ENCODE data around the gene IDI2. TPM values are rescaled to one million over a fixed set of nuclear protein-coding genes. Genes with fewer than 3 reads are reported as not detected.
"Not testable (repeated sequence)": the region's sequence is repeated elsewhere in the genome, so short reads cannot be mapped to it uniquely, and the experiment has no call there.

IDI2 gene
- total RNA-seq, 1 experiment from 2014 or later = not detected

DNA sequence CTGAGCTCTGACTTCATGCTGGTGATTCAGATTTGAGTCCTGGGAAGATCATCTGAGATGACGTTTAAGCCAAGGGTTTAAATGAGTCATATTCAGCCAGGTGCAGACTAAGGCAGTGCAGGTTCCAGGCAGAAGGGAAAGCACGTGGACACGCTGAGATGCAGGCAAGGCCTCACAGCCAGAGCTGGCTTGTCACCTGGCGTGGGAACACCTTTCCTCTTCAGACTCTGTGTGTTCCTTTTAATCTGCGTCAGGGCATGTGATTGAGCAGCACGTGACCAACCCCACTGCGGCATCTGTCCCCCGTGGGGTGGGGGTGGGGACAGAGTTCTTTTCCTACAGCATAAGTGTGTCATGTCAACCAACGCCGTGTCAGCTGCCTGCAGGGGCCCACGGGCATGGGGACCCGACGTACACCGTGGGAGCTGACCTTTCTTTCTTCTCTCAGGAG is 10.7 kb upstream of the IDI2 start:
- no peak for DNase-seq
- no peak overlapping the region for H3K27ac ChIP-seq
- no peaks in the 10 kb centered on the region for H3K4me1 ChIP-seq
- no peak overlapping the region for H3K4me3 ChIP-seq
- peaks cover 12% of the 10 kb centered on the region; the same call in 1 of the 2 replicates for H3K36me3 ChIP-seq
- H3K27me3 ChIP-seq = no peaks in the 10 kb centered on the region
- H3K9me3 ChIP-seq (replicated peaks) = no peaks in the 10 kb centered on the region

GRCh38 chr10:1035201-1035600 is 9.5 kb upstream of the IDI2 start:
- H3K4me1 ChIP-seq = no peaks in the 10 kb centered on the region
- no peak for DNase-seq
- H3K36me3 ChIP-seq = peaks cover 6% of the 10 kb centered on the region; the same call in 1 of the 2 replicates
- H3K27ac ChIP-seq = no peak overlapping the region
- H3K9me3 ChIP-seq (replicated peaks) = no peaks in the 10 kb centered on the region
- H3K27me3 ChIP-seq = no peaks in the 10 kb centered on the region
- H3K4me3 ChIP-seq = no peak overlapping the region

- Histone ChIP-seq H3K9me3 (replicated peaks) (no peaks in the 10 kb centered on the region), H3K27ac (no peak overlapping the region)
These were observed 9.1 kb upstream of the IDI2 start for GRCh38 chr10:1034758-1035157.

GRCh38 chr10:1033601-1034000 is 7.9 kb upstream of the IDI2 start:
- no peak for DNase-seq
- no peak overlapping the region for H3K27ac ChIP-seq
- H3K4me1 ChIP-seq = no peaks in the 10 kb centered on the region
- no peak overlapping the region for H3K4me3 ChIP-seq
- no peaks in the 10 kb centered on the region for H3K36me3 ChIP-seq
- H3K27me3 ChIP-seq = no peaks in the 10 kb centered on the region
- no peaks in the 10 kb centered on the region for H3K9me3 ChIP-seq (replicated peaks)

More at GRCh38 chr10:1034758-1035157, 9.1 kb upstream of the IDI2 start:
- no peak for DNase-seq
- Histone ChIP-seq H3K4me1 (no peaks in the 10 kb centered on the region), H3K36me3 (peaks cover 2% of the 10 kb centered on the region; the same call in 1 of the 2 replicates), H3K4me3 (no peak overlapping the region), H3K27me3 (no peaks in the 10 kb centered on the region)

- Histone ChIP-seq H3K4me1 (no peaks in the 10 kb centered on the region), H3K4me3 (no peak overlapping the region), H3K9me3 (replicated peaks) (no peaks in the 10 kb centered on the region), H3K27me3 (no peaks in the 10 kb centered on the region), H3K27ac (no peak overlapping the region), H3K36me3 (no peaks in the 10 kb centered on the region)
- no peak for DNase-seq
These were observed 4.2 kb upstream of the IDI2 start for GRCh38 chr10:1029838-1030237.

DNA sequence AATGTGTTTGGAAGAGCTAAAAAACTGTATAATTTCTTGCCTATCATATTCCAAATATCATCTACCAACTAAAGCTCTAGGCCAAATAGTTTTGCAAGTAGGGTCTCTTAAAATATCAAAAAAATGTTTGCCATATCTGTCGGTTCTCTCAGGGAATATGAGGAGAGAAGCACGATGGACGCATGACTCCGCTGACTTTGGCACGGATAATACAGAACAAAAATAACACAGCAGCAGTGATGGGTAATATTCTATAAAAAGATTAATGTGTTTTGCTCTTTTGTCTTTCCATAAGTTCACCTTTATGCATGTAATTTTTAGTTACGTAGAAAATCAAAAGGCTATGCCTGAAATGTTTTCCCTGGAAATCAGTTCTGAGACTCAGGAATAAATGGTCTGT is 919 bp upstream of the IDI2 start:
- Histone ChIP-seq H3K36me3 (no peaks in the 10 kb centered on the region), H3K27ac (no peak overlapping the region), H3K27me3 (no peaks in the 10 kb centered on the region), H3K4me3 (no peak overlapping the region), H3K9me3 (replicated peaks) (no peaks in the 10 kb centered on the region), H3K4me1 (no peaks in the 10 kb centered on the region)
- DNase-seq = no peak

- Histone ChIP-seq H3K36me3 (no peaks in the 10 kb centered on the region; the same call in 1 of the 2 replicates), H3K27me3 (no peaks in the 10 kb centered on the region), H3K4me1 (no peaks in the 10 kb centered on the region), H3K9me3 (replicated peaks) (no peaks in the 10 kb centered on the region), H3K27ac (no peak overlapping the region), H3K4me3 (no peak overlapping the region)
- no peak for DNase-seq
These were observed 1.6 kb downstream of the IDI2 start for GRCh38 chr10:1024103-1024502.

DNA sequence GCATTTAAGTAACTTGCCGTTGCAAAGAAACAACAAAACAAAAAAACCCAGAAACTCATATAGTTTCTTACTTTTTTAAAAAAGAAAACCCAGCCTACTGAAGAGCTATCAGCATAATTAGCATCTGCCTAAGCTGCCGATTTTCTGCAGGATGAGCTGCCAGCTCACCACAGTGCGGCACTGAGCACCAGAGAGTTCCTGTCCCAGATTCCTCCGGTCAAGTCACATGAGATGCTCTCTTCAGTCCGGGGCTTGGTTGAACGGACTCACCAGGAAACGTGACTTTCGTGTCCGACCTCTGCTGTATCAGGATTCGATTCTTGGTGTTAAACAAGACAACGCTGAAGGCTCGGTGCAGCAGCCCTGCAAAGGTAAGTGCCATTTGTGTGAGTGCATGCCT is 3.2 kb downstream of the IDI2 start:
- no peak for DNase-seq
- Histone ChIP-seq H3K36me3 (peaks cover under 1% of the 10 kb centered on the region), H3K27ac (no peak overlapping the region), H3K27me3 (no peaks in the 10 kb centered on the region), H3K9me3 (replicated peaks) (no peaks in the 10 kb centered on the region), H3K4me1 (no peaks in the 10 kb centered on the region), H3K4me3 (no peak overlapping the region)

DNA sequence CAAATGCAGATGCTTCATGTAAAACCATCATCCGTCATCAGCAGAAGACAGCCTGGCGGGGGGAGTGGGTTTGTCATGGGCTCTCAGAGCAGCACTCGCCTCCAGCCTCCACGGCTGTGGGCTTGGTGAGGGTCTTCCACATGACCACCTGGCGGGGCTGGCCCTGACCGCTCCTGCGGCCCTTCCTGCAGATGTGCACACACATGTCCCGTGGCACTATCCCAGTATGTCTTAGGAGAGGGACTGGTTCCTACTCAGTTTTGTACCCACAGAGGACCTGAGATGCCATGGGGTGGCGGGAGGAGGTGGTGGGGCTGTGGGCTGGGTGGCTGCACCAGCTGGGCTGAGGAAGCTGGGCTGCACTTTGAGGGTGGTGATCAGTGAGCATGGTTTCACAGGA is 4.7 kb downstream of the IDI2 start:
- no peak overlapping the region for H3K27ac ChIP-seq
- DNase-seq = no peak
- H3K4me3 ChIP-seq = no peak overlapping the region

DNA sequence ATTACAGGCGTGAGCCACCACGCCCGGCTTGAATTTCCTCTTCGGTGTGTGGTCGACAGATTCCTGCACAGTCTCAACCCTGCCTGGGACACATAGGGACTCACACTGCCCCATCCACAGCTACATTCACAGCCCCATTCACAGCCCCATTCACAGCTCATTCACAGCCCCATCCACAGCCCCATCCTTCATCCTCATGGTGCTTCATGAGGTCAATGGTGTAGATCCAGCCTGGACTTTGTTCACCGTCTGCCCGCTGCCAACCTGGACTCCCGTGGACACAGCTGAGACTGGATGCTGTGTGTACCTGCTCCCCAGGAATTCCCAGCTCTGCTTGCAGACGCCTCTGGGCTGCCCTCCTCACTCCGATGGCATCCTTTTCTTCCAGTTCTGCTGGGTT is 5.2 kb downstream of the IDI2 start:
- no peaks in the 10 kb centered on the region for H3K4me1 ChIP-seq
- no peaks in the 10 kb centered on the region for H3K27me3 ChIP-seq
- peaks cover 15% of the 10 kb centered on the region for H3K36me3 ChIP-seq
- DNase-seq = no peak
- H3K4me3 ChIP-seq = no peak overlapping the region
- H3K27ac ChIP-seq = no peak overlapping the region
- no peaks in the 10 kb centered on the region for H3K9me3 ChIP-seq (replicated peaks)

More for the DNA sequence above, 4.7 kb downstream of the IDI2 start:
- H3K27me3 ChIP-seq = no peaks in the 10 kb centered on the region
- no peaks in the 10 kb centered on the region for H3K4me1 ChIP-seq
- peaks cover 12% of the 10 kb centered on the region for H3K36me3 ChIP-seq
- no peaks in the 10 kb centered on the region for H3K9me3 ChIP-seq (replicated peaks)

DNA sequence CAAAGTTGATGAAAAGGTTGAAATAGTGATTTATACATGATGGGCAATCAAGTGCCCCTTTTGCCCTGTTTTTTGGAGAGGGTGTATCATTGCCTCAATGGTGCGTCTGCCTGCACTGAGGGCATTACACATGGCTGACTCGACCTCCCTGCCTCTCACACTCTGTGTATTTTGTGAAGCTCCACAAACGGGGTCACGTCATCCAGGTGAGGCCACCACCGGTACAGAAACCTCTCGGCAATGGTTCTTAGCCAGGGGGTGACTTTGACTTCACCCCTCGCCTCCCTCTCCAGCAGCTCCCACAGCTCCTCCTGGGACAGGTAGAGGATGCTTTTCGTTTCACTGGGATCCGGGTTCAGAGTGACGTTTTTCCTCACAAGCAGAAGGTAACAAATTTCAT is 6.3 kb downstream of the IDI2 start:
- Histone ChIP-seq H3K9me3 (replicated peaks) (no peaks in the 10 kb centered on the region), H3K27ac (no peak overlapping the region), H3K27me3 (no peaks in the 10 kb centered on the region), H3K36me3 (peaks cover 16% of the 10 kb centered on the region), H3K4me1 (no peaks in the 10 kb centered on the region), H3K4me3 (no peak overlapping the region)
- DNase-seq = no peak

GRCh38 chr10:1015688-1016087 is 10.0 kb downstream of the IDI2 start:
- H3K27me3 ChIP-seq = no peaks in the 10 kb centered on the region
- no peaks in the 10 kb centered on the region for H3K9me3 ChIP-seq (replicated peaks)
- no peak for DNase-seq
- H3K36me3 ChIP-seq = peaks cover 36% of the 10 kb centered on the region
- H3K4me1 ChIP-seq = no peaks in the 10 kb centered on the region
- H3K27ac ChIP-seq = no peak overlapping the region
- no peak overlapping the region for H3K4me3 ChIP-seq

GRCh38 chr10:1011696-1012095 is 14.0 kb downstream of the IDI2 start:
- DNase-seq = no peak
- Histone ChIP-seq H3K36me3 (peaks cover 35% of the 10 kb centered on the region), H3K9me3 (replicated peaks) (no peaks in the 10 kb centered on the region), H3K27me3 (no peaks in the 10 kb centered on the region), H3K27ac (no peak overlapping the region), H3K4me3 (no peak overlapping the region), H3K4me1 (no peaks in the 10 kb centered on the region)

GRCh38 chr10:1010703-1011102 is 15.0 kb downstream of the IDI2 start:
- H3K27ac ChIP-seq = no peak overlapping the region
- DNase-seq = no peak
- peaks cover 33% of the 10 kb centered on the region for H3K36me3 ChIP-seq
- no peaks in the 10 kb centered on the region for H3K9me3 ChIP-seq (replicated peaks)
- H3K4me1 ChIP-seq = no peaks in the 10 kb centered on the region
- H3K27me3 ChIP-seq = no peaks in the 10 kb centered on the region
- H3K4me3 ChIP-seq = no peak overlapping the region

DNA sequence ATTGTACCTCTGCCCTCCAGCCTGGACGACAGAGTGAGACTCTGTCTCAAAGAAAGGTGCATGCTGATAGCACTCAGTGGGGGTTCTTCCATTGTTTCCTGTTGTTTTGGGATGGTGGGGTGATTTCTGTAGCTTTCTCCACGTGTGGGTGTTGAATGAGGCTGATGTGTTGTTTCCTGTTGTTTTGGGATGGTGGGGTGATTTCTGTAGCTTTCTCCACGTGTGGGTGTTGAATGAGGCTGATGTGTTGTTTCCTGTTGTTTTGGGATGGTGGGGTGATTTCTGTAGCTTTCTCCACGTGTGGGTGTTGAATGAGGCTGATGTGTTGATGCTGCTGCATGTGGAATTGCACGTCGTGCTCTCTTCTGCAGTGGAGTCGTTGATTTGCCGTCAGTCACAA is 15.7 kb downstream of the IDI2 start:
- not testable (repeated sequence) for H3K27ac ChIP-seq; H3K9me3 ChIP-seq (replicated peaks); H3K27me3 ChIP-seq; H3K4me1 ChIP-seq; H3K4me3 ChIP-seq; DNase-seq
- H3K36me3 ChIP-seq = peaks cover 38% of the 10 kb centered on the region

- no peak overlapping the region for H3K27ac ChIP-seq
- H3K9me3 ChIP-seq (replicated peaks) = no peaks in the 10 kb centered on the region
- H3K4me1 ChIP-seq = no peaks in the 10 kb centered on the region
- H3K4me3 ChIP-seq = no peak overlapping the region
- H3K27me3 ChIP-seq = no peaks in the 10 kb centered on the region
- no peak for DNase-seq
- H3K36me3 ChIP-seq = peaks cover 37% of the 10 kb centered on the region
These were observed 16.6 kb downstream of the IDI2 start for GRCh38 chr10:1009071-1009494.
